Spleen (tissue), 11 donors: Measurements from ENCODE around the gene SIRT2. TPM values are rescaled to one million over a fixed set of nuclear protein-coding genes. Genes with fewer than 3 reads are reported as not detected.
"Not testable (repeated sequence)": the region's sequence is repeated elsewhere in the genome, so short reads cannot be mapped to it uniquely, and the experiment has no call there.

Experiments used
- DNase-seq: peaks from one replicate; pipeline ENCODE4 v3.0.0-alpha.2; 2020
- H3K27ac ChIP-seq, 8 donors: fragments of 200-600 bp; sonication (generic) in 7 of 8; 1 replicate in 4 of 8; 2 replicates in 4 of 8; pipeline versions ENCODE4 v1.5.0 to v1.8.0; 2016 to 2021; ENCODE audit warnings: inconsistent platforms in 4 of 8, mild to moderate bottlenecking in 4 of 8, moderate library complexity in 1 of 8
- H3K27me3 ChIP-seq, 7 donors: fragments of 200-600 bp; sonication (generic) in 6 of 7; replicated peaks in 1 of 7; 1 replicate in 4 of 7; 2 replicates in 3 of 7; pipeline versions ENCODE4 v1.5.0 to v1.8.0; 2016 to 2021; ENCODE audit warnings: inconsistent platforms in 3 of 7, mild to moderate bottlenecking in 1 of 7
- H3K36me3 ChIP-seq, 6 donors: fragments of 200-600 bp; sonication (generic) in 5 of 6; 1 replicate in 4 of 6; 2 replicates in 2 of 6; pipeline versions ENCODE4 v1.5.0 to v1.8.0; 2016 to 2021; ENCODE audit warnings: inconsistent platforms in 2 of 6
- H3K4me1 ChIP-seq, 6 donors: fragments of 200-600 bp; sonication (generic) in 5 of 6; 1 replicate in 3 of 6; 2 replicates in 3 of 6; pipeline versions ENCODE4 v1.5.0 to v1.8.0; 2016 to 2021; ENCODE audit warnings: inconsistent platforms in 3 of 6
- H3K4me3 ChIP-seq, 8 donors: fragments of 200-600 bp; sonication (generic) in 7 of 8; 1 replicate in 4 of 8; 2 replicates in 4 of 8; pipeline versions ENCODE4 v1.5.0 to v1.8.0; 2016 to 2021; ENCODE audit warnings: inconsistent platforms in 4 of 8, mild to moderate bottlenecking in 4 of 8, moderate library complexity in 2 of 8
- H3K9me3 ChIP-seq, 8 donors: fragments of 200-600 bp; sonication (generic) in 7 of 8; 1 replicate in 4 of 8; 2 replicates in 4 of 8; pipeline versions ENCODE4 v1.5.0 to v1.8.0; 2016 to 2021; ENCODE audit warnings: inconsistent platforms in 4 of 8
- CTCF ChIP-seq, 11 experiments: fragments of 200-600 bp in 7 of 11; fragments of 450-650 bp in 4 of 11; sonication (generic) in 4 of 11; IDR thresholded peaks in 8 of 11; conservative IDR thresholded peaks in 3 of 11; 1 replicate in 7 of 11; 2 replicates in 4 of 11; pipeline versions ENCODE4 v1.4.0 to v1.8.0; 2016 to 2021; ENCODE audit warnings: antibody characterized with exemption in 11 of 11, inconsistent platforms in 4 of 11, mild to moderate bottlenecking in 1 of 11
- POLR2A ChIP-seq, 3 donors: fragments of 450-650 bp; IDR thresholded peaks; one replicate each; pipeline ENCODE4 v1.5.1; 2017; ENCODE audit warnings: antibody characterized with exemption in 3 of 3, mild to moderate bottlenecking in 1 of 3
- POLR2AphosphoS5 ChIP-seq, 3 donors: sonication (generic); formaldehyde crosslinking; IDR thresholded peaks; one replicate each; pipeline ENCODE4 v1.5.1; 2017; ENCODE audit warnings: antibody characterized with exemption in 3 of 3
- WGBS, 5 donors: extraction: QIAGEN DNeasy Blood & Tissue Kit in 3 of 5; methylation state at CpG; one replicate each; pipeline versions ENCODE4 v1.1.5 to v1.1.7; 2013 to 2018; 5-methylcytosine and 5-hydroxymethylcytosine counted together
- intact Hi-C: fragments of 100-400 bp; cut with DNase I; formaldehyde crosslinking; loops from one replicate; pipeline ENCODE4 v1.15.0; 2023; ENCODE audit warnings: low total_unique reads
- polyA plus RNA-seq, 3 donors: library from polyadenylated mRNA; stranded (reverse); fragments of 200-250 nt; gene quantifications; one replicate each; pipeline ENCODE4 v1.2.1, GENCODE V29; 2013
- total RNA-seq, 7 donors: library from RNA; depleted of rRNA in 3 of 7; stranded (reverse); fragments of >200 nt in 3 of 7; fragmentation: NEBNext Ultra II Directional in 4 of 7; extraction: Animal tissue kit (Norgen Biotek cat#: 25700) in 4 of 7; gene quantifications; one replicate each; pipeline versions ENCODE4 v1.1.0 to v1.2.1, GENCODE V29; 2016 to 2021
- donor health status: healthy with polysubstance abuse.
- donor health status: DM: no; HTN: no; CAD: no; lungs with moderate emphysema.
- donor health status: DM: no; HTN: no; CAD: no.
- donor health status: Bipolar disorder and iron deficiency.
- donor health status: healthy.
- donor health status: DM: no; HTN: no; CAD: no.
- donor health status: DM: yes; HTN: yes; CAD: no.

The SIRT2 gene
- total and polyA plus RNA-seq, 10 donors = 25.8 to 81.0 (median 50.2) TPM

GRCh38 chr19:38877781-38878574, 21.4 kb downstream of the SIRT2 start, which contains the start of gene RINL:
Gene RINL, minus strand, starts transcription at chr19:38878275. Its CDS starts 1,533 bp downstream, at chr19:38876742.
- DNase-seq = peak; percentile 95
- Histone ChIP-seq H3K4me3 (peak within 1 kb of the TSS in 7 of 8 donors; percentile 8 to 65 (median 23)), H3K27ac (peak within 1 kb of the TSS; percentile 92 to 98 (median 94)), H3K36me3 (peaks cover 0 to 71% (median 16%) of the 10 kb centered on the region in 6 donors), H3K4me1 (peaks cover 13 to 44% (median 26%) of the 10 kb centered on the region in 6 donors), H3K9me3 (no peaks in the 10 kb centered on the region), H3K27me3 (no peaks in the 10 kb centered on the region)
- no peak for TF ChIP-seq POLR2A (IDR thresholded peaks at IDR 0.05)
- peak; percentile 83 to 86 (median 83) for TF ChIP-seq POLR2AphosphoS5 (IDR thresholded peaks at IDR 0.05)
- TF ChIP-seq CTCF (IDR thresholded peaks at IDR 0.05 in 8 of 11, conservative IDR thresholded peaks at IDR 0.05 in 3 of 11) = peak in 3 of 11 experiments; percentile 5 to 12 (median 5)
- intact Hi-C loops = no loop called here
- 7 to 18% (median 12%) methylated on average over 10 to 11 of the region's 11 CpGs for WGBS, 5 donors

DNA sequence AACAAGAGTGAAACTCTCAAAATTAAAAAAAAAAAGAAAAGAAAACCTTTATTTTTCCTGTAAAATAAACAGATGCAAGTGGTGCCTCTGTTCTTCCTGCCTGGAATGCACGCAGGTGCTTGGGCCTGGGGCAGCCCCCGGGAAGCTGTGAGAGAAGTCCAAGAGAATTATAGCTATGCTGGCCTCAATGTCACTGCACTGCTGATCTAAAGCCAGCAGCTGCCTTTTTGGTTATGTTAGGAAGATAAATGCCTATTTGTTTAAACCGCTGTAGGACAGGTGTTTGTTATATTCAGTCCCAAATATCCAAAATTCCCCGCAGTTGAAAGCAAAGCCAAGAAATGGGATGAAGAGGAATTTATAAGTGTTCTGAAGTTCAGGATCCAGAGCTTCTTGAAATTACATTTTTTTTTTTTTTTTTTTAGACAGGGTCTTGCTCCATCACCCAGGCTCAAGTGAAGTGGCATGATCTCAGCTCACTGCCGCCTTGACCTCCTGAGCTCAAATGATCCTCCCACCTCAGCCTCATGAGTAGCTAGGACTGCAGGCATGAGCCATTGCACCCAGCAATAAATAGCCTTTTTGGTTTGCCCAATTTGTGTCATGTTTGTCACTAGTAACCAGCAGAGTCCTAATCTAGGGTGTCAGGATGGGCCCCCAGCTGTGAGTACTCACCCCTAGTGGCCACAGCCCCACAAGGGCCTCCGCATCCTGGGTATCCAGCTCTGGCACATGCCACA, 23.6 kb downstream of the SIRT2 start:
- WGBS, 5 donors = 74 to 93% (median 84%) methylated on average over 6 of the region's 6 CpGs
- intact Hi-C loops = no loop called here
- no peaks in the 10 kb centered on the region for H3K27me3 ChIP-seq

DNA sequence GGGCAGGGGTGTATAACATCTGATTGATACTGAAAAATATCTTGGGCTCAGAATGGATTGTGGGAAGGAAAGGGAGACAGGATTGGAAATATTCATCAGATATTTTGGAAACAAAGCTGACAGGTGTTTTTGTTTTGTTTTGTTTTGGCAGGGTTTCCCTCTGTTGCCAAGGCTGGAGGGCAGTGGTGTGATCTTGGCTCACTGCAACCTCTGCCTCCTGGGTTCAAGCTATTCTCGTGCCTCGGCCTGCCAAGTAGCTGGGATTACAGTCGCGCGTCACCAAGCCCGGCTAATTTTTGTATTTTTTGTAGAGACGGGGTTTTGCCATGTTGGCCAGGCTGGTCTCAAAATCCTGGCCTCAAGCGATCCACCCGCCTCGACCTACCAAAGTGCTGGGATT, 26.0 kb downstream of the SIRT2 start:
- Histone ChIP-seq H3K36me3 (peaks cover 0 to 53% (median 0%) of the 10 kb centered on the region in 6 donors), H3K4me1 (peaks cover 17 to 51% (median 38%) of the 10 kb centered on the region in 6 donors)
- H3K4me3 ChIP-seq, H3K27me3 ChIP-seq, H3K27ac ChIP-seq, DNase-seq, H3K9me3 ChIP-seq, intact Hi-C loops: not testable (repeated sequence)
- WGBS, 5 donors = 92 to 97% (median 93%) methylated on average over 10 of the region's 10 CpGs

More for the DNA sequence above, 23.6 kb downstream of the SIRT2 start:
- Histone ChIP-seq H3K4me3 (no peak overlapping the region), H3K36me3 (peaks cover 0 to 71% (median 4%) of the 10 kb centered on the region in 6 donors), H3K27ac (peak overlapping the region in 3 of 8 donors; percentile 4 to 98 (median 95)), H3K4me1 (peaks cover 13 to 47% (median 28%) of the 10 kb centered on the region in 6 donors), H3K9me3 (no peaks in the 10 kb centered on the region)
- TF ChIP-seq POLR2AphosphoS5 (IDR thresholded peaks at IDR 0.05) = no peak
- no peak for TF ChIP-seq CTCF (IDR thresholded peaks at IDR 0.05 in 8 of 11, conservative IDR thresholded peaks at IDR 0.05 in 3 of 11)
- no peak for TF ChIP-seq POLR2A (IDR thresholded peaks at IDR 0.05)
- DNase-seq = no peak

DNA sequence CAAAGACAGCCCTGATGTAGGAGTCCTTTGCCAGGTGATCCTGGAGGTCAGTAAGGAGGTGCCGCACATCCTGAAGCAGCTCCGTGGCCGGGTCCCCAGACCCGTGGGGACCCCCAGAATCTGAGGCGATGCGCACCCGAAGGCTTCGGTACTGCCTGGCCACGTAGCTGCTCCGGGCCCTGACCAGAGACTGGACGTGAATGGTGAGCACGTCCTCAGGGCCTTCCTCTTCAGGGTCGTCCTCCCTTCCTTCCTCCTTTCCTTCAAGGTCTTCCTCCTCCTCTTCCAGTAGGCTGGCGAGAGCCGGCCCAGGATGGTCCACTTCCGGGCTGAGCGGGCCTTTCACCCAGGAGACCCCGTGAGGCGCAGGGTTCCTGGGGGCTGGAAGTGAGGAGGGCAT, 28.8 kb downstream of the SIRT2 start:
- H3K27ac ChIP-seq = peak overlapping the region; percentile 27 to 93 (median 78)
- H3K27me3 ChIP-seq = no peaks in the 10 kb centered on the region
- H3K4me3 ChIP-seq = peak overlapping the region in 4 of 8 donors; percentile 49 to 70 (median 54)
- peaks cover 0 to 48% (median 0%) of the 10 kb centered on the region in 6 donors for H3K36me3 ChIP-seq
- peaks cover 21 to 53% (median 46%) of the 10 kb centered on the region in 6 donors for H3K4me1 ChIP-seq
- peak; percentile 78 for DNase-seq
- intact Hi-C loops = no loop called here
- no peak for TF ChIP-seq POLR2AphosphoS5 (IDR thresholded peaks at IDR 0.05)
- TF ChIP-seq POLR2A (IDR thresholded peaks at IDR 0.05) = no peak
- no peak for TF ChIP-seq CTCF (IDR thresholded peaks at IDR 0.05 in 8 of 11, conservative IDR thresholded peaks at IDR 0.05 in 3 of 11)
- WGBS, 5 donors = 71 to 85% (median 82%) methylated on average over 14 to 19 of the region's 19 CpGs
- H3K9me3 ChIP-seq = no peaks in the 10 kb centered on the region
